ENCODE measurements around the gene SLC16A2. TPM values are rescaled to one million over a fixed set of nuclear protein-coding genes. Genes with fewer than 3 reads are reported as not detected.

Gene SLC16A2
- polyA plus RNA-seq, 1 of the 3 experiments (the other 2 are of a cell fraction) = 10.9 TPM

DNA sequence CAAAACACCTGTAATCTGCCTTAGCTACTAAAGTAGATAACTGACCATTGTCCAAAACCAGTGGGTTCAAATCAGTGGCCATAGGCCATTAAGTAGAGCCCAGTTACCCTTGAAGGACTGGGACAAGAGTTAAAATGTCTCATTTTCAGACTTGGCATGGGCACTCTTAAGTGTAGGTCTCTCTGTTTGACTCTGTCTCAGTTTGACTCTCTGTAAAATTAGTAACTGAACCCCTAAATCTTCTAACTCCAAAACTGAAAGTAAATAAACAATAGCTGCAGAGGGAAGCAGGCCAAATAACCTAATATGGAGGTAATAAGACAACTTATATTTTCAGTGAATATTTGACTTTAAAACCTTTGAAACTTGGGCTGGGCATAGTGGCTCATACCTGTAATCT, 89.1 kb downstream of the SLC16A2 start (continued):
- TF ChIP-seq SIN3A (IDR thresholded peaks at IDR 0.05; ENCODE audit: borderline replicate concordance, low read depth, low read length) (no peak), NFIC (IDR thresholded peaks at IDR 0.05; ENCODE audit: borderline replicate concordance) (no peak), ZBTB33 (IDR thresholded peaks at IDR 0.05; ENCODE audit: borderline replicate concordance, low read depth) (no peak), MEF2A (IDR thresholded peaks at IDR 0.05; ENCODE audit: borderline replicate concordance, low read depth) (no peak)

DNA sequence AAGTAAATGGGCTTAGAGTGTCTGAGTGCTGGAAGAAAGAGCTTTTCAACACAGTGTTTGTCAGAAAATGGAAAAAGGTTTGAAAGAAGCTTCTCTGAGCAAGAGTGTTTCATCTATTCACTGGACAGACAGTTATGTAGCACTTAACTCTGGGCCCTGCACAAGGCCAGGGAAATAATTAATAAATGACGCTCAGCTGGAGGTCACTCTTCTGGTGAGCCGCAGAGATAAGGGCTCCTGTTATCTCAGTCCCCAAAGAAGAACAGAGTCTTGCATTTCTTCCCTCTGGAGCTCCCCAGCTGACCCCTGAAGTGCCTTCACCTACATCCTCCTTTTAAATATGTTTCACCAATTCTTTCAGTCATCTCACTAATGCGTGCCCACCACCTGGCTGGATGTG, 90.4 kb downstream of the SLC16A2 start:
- Histone ChIP-seq H3K27me3 (ENCODE audit: insufficient read depth) (no peaks in the 10 kb centered on the region), H3K79me2 (ENCODE audit: insufficient read depth) (no peaks in the 10 kb centered on the region), H3F3A (replicated peaks; ENCODE audit: insufficient read depth) (no peaks in the 10 kb centered on the region), H3K4me2 (no peak overlapping the region), H3K4me1 (ENCODE audit: control insufficient read depth in 1 of 2, insufficient read depth in 2 of 2, low read depth in 1 of 2, low read length in 1 of 2) (no peaks in the 10 kb centered on the region; a peak in 1 of 4 replicates), H3K9ac (no peak overlapping the region), H3K4me3 (ENCODE audit: low read depth in 2 of 2, low read length in 1 of 2) (no peak overlapping the region), H4K20me1 (ENCODE audit: insufficient read depth) (no peaks in the 10 kb centered on the region), H3K9me2 (no peaks in the 10 kb centered on the region), H2AFZ (ENCODE audit: low read depth) (no peak overlapping the region), H3K36me3 (replicated peaks in 1 of 2; ENCODE audit: control insufficient read depth in 1 of 2, insufficient read depth in 2 of 2, low read length in 1 of 2) (no peaks in the 10 kb centered on the region), H3K9me3 (no peaks in the 10 kb centered on the region), H3K27ac (ENCODE audit: low read depth in 2 of 2, low read length in 1 of 2) (no peak overlapping the region)
- ChIA-PET CTCF (no interaction called here), POLR2A (no interaction called here)
- WGBS (ENCODE audit: low lambda C conversion rate) = 70% methylated on average over 3 of the region's 3 CpGs
- no peak for TF ChIP-seq JUND (IDR thresholded peaks at IDR 0.05)
- TF ChIP-seq EZH2phosphoT487 (IDR thresholded peaks at IDR 0.05; ENCODE audit: borderline replicate concordance, low read depth) = no peak
- TF ChIP-seq RXRA (IDR thresholded peaks at IDR 0.05; ENCODE audit: borderline replicate concordance, low read depth) = no peak
- no peak for TF ChIP-seq USF2 (IDR thresholded peaks at IDR 0.05; ENCODE audit: borderline replicate concordance, low read depth, low read length)
- TF ChIP-seq ELF1 (IDR thresholded peaks at IDR 0.05) = no peak
- TF ChIP-seq NRF1 (IDR thresholded peaks at IDR 0.05; ENCODE audit: low read depth, low read length) = no peak
- TF ChIP-seq IRF3 (IDR thresholded peaks at IDR 0.05; ENCODE audit: low read depth, low read length) = no peak
- no peak for TF ChIP-seq RCOR1 (IDR thresholded peaks at IDR 0.05; ENCODE audit: low read length)
- TF ChIP-seq TEAD4 (IDR thresholded peaks at IDR 0.05; ENCODE audit: borderline replicate concordance, insufficient read depth) = no peak
- TF ChIP-seq, protein P1, sequence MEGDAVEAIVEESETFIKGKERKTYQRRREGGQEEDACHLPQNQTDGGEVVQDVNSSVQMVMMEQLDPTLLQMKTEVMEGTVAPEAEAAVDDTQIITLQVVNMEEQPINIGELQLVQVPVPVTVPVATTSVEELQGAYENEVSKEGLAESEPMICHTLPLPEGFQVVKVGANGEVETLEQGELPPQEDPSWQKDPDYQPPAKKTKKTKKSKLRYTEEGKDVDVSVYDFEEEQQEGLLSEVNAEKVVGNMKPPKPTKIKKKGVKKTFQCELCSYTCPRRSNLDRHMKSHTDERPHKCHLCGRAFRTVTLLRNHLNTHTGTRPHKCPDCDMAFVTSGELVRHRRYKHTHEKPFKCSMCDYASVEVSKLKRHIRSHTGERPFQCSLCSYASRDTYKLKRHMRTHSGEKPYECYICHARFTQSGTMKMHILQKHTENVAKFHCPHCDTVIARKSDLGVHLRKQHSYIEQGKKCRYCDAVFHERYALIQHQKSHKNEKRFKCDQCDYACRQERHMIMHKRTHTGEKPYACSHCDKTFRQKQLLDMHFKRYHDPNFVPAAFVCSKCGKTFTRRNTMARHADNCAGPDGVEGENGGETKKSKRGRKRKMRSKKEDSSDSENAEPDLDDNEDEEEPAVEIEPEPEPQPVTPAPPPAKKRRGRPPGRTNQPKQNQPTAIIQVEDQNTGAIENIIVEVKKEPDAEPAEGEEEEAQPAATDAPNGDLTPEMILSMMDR (IDR thresholded peaks at IDR 0.05) = no peak
- TF ChIP-seq PBX3 (IDR thresholded peaks at IDR 0.05) = no peak
- TF ChIP-seq TAF1 (IDR thresholded peaks at IDR 0.05; ENCODE audit: borderline replicate concordance, low read depth, low read length) = no peak
- no peak for TF ChIP-seq USF1 (IDR thresholded peaks at IDR 0.05; ENCODE audit: borderline replicate concordance, low read depth)
- no peak for TF ChIP-seq TCF12 (IDR thresholded peaks at IDR 0.05)
- TF ChIP-seq RFX5 (IDR thresholded peaks at IDR 0.05; ENCODE audit: low read length) = no peak
- no peak for DNase-seq
